ENCODE data around the gene PDE4D.

- TF ChIP-seq YY1 (IDR thresholded peaks at IDR 0.05; ENCODE audit: insufficient read depth, insufficient read length): no peak
- no peak for TF ChIP-seq ZNF274 (IDR thresholded peaks at IDR 0.05; ENCODE audit: low read depth, low read length)
These were observed 918.9 kb downstream of the PDE4D start for GRCh38 chr5:58974601-58975000.

Measured in NT2/D1 (cell line).